SIG-M5 treated with dmso at 0.1 percent for 504 hours (cell line): ENCODE measurements around the gene LATS2.

Source experiments
- DNase-seq: peaks from one replicate; lab custom pipeline; 2025; ENCODE audit not compliant: unreplicated experiment; lab: John Stamatoyannopoulos, UW

The LATS2 gene

GRCh38 chr13:21048901-21049698 lies 12.3 kb downstream of the LATS2 start:
- DNase-seq, result no peak

GRCh38 chr13:21047591-21048282 lies 13.6 kb downstream of the LATS2 start:
- DNase-seq, result no peak

- no peak for DNase-seq
These were observed 14.3 kb downstream of the LATS2 start for GRCh38 chr13:21047087-21047486.

- no peak for DNase-seq
These were observed 15.2 kb downstream of the LATS2 start for GRCh38 chr13:21046203-21046602.

- peak; percentile 47 for DNase-seq
These were observed 16.3 kb downstream of the LATS2 start for GRCh38 chr13:21045100-21045499.

- DNase-seq, result no peak
These were observed 17.5 kb downstream of the LATS2 start for GRCh38 chr13:21043898-21044297.

GRCh38 chr13:21040120-21040826 lies 21.1 kb downstream of the LATS2 start:
- DNase-seq, result no peak

- peak; percentile 54 for DNase-seq
These were observed 22.1 kb downstream of the LATS2 start for GRCh38 chr13:21039097-21039800.

- no peak for DNase-seq
These were observed 23.7 kb downstream of the LATS2 start for GRCh38 chr13:21037656-21038055.

GRCh38 chr13:21035498-21035897 lies 25.9 kb downstream of the LATS2 start:
- DNase-seq, result no peak

- DNase-seq, result no peak
These were observed 26.7 kb downstream of the LATS2 start for GRCh38 chr13:21034603-21035191.

GRCh38 chr13:21033856-21034602 lies 27.4 kb downstream of the LATS2 start:
- no peak for DNase-seq

- no peak for DNase-seq
These were observed 28.1 kb downstream of the LATS2 start for GRCh38 chr13:21033212-21033840.

- no peak for DNase-seq
These were observed 28.7 kb downstream of the LATS2 start for GRCh38 chr13:21032656-21033055.

- no peak for DNase-seq
These were observed 29.7 kb downstream of the LATS2 start for GRCh38 chr13:21031594-21032275.

- DNase-seq, result no peak
These were observed 35.8 kb downstream of the LATS2 start for GRCh38 chr13:21025539-21025938.

- no peak for DNase-seq
These were observed 39.1 kb downstream of the LATS2 start for GRCh38 chr13:21022056-21022979.

- no peak for DNase-seq
These were observed 40.8 kb downstream of the LATS2 start for GRCh38 chr13:21020581-21020980.
